Measurements from ENCODE around the gene FBXO45. TPM values are rescaled to one million over a fixed set of nuclear protein-coding genes. Genes with fewer than 3 reads are reported as not detected.
"Not testable (repeated sequence)": the region's sequence is repeated elsewhere in the genome, so short reads cannot be mapped to it uniquely, and the experiment has no call there.

FBXO45 gene
- total and polyA plus RNA-seq, 2 of the 13 experiments (the other 11 are each of a cell fraction or from before 2014, with no cell fraction given) = 7.0 to 12.1 TPM

- no peak for TF ChIP-seq DZIP1 (CRISPR knock-in tag; IDR thresholded peaks at IDR 0.05)
- no peak for TF ChIP-seq GTF2F1 (IDR thresholded peaks at IDR 0.05; ENCODE audit: low read length)
Observed at GRCh38 chr3:196617256-196617655, 48.8 kb downstream of the FBXO45 start (continued).

GRCh38 chr3:196619223-196619622, 50.8 kb downstream of the FBXO45 start:
- Histone ChIP-seq H3K4me1 (ENCODE audit: insufficient read depth, low read length) (peaks cover 25% of the 10 kb centered on the region), H3K27ac (ENCODE audit: extremely low read length, insufficient read depth, low read length) (no peak overlapping the region), H2AFZ (ENCODE audit: low read length) (no peak overlapping the region), H3K4me2 (ENCODE audit: low read depth, low read length) (peak overlapping the region; percentile 47; the same call in 1 of the 2 replicates), H3K79me2 (ENCODE audit: insufficient read depth, low read length) (no peaks in the 10 kb centered on the region), H3K27me3 (ENCODE audit: control insufficient read depth in 1 of 2, insufficient read depth in 2 of 2, low read length in 2 of 2) (peaks cover 0 to 4% of the 10 kb centered on the region in 2 experiments; a peak in 1 of 5 replicates), H3K9ac (ENCODE audit: insufficient read depth, low read depth, low read length) (no peak overlapping the region), H3K36me3 (replicated peaks in 1 of 2; ENCODE audit: control insufficient read depth in 1 of 2, insufficient read depth in 2 of 2, low read length in 2 of 2) (no peaks in the 10 kb centered on the region), H3K4me3 (replicated peaks in 1 of 3; ENCODE audit: insufficient read depth in 1 of 3, low read depth in 2 of 3, low read length in 3 of 3) (no peak overlapping the region), H3K9me3 (ENCODE audit: low read length) (no peaks in the 10 kb centered on the region), H4K20me1 (ENCODE audit: insufficient read depth, low read length) (no peaks in the 10 kb centered on the region)
- CTCF ChIA-PET (ENCODE audit: low intra/inter-chr PET ratio, low total read pairs) = no interaction called here
- in situ Hi-C loops (cut with HindIII; ENCODE audit: extremely low pct_ligation_motif_present, low pct_unique_long_range_greater_than_20kb) = no loop called here
- ATAC-seq (peak; percentile 44), DNase-seq (ENCODE audit: low spot score) (no peak), FAIRE-seq (no peak)
- intact Hi-C loops (cut with micrococcal nuclease; ENCODE audit: unreplicated experiment) = no loop called here
- POLR2A ChIA-PET = no interaction called here
- TF ChIP-seq MAFK (conservative IDR thresholded peaks at IDR 0.05 in 1 of 2, IDR thresholded peaks at IDR 0.05 in 1 of 2; ENCODE audit: low read length in 2 of 2) = no peak
- TF ChIP-seq ARNT2 (CRISPR knock-in tag; IDR thresholded peaks at IDR 0.05; ENCODE audit: low read depth) = no peak
- TF ChIP-seq ATRX (CRISPR knock-in tag; IDR thresholded peaks at IDR 0.05; ENCODE audit: borderline replicate concordance) = no peak
- no peak for TF ChIP-seq ZNF253 (CRISPR knock-in tag; IDR thresholded peaks at IDR 0.05; ENCODE audit: borderline replicate concordance)
- no peak for TF ChIP-seq ZNF335 (CRISPR knock-in tag; IDR thresholded peaks at IDR 0.05)
- TF ChIP-seq ZNF580 (CRISPR knock-in tag; IDR thresholded peaks at IDR 0.05; ENCODE audit: borderline replicate concordance, low read depth) = no peak
- no peak for TF ChIP-seq RAD21 (CRISPR knock-in tag; IDR thresholded peaks at IDR 0.05)
- no peak for TF ChIP-seq ZNF121 (CRISPR knock-in tag; IDR thresholded peaks at IDR 0.05)
- no peak for TF ChIP-seq HOXA9 (CRISPR knock-in tag; IDR thresholded peaks at IDR 0.05; ENCODE audit: borderline replicate concordance)
- no peak for TF ChIP-seq HIC2 (CRISPR knock-in tag; IDR thresholded peaks at IDR 0.05; ENCODE audit: low read depth)
- 3% methylated on average over 5 of the region's 5 CpGs for WGBS (ENCODE audit: low lambda C conversion rate)
- no TSS peak for BruUV-seq (replicated peaks)

- intact Hi-C loops (cut with micrococcal nuclease; ENCODE audit: unreplicated experiment); in situ Hi-C loops (cut with HindIII; ENCODE audit: extremely low pct_ligation_motif_present, low pct_unique_long_range_greater_than_20kb); H3K9ac ChIP-seq (ENCODE audit: insufficient read depth, low read depth, low read length); H4K20me1 ChIP-seq (ENCODE audit: insufficient read depth, low read length); H3K36me3 ChIP-seq (replicated peaks in 1 of 2; ENCODE audit: control insufficient read depth in 1 of 2, insufficient read depth in 2 of 2, low read length in 2 of 2); H2AFZ ChIP-seq (ENCODE audit: low read length); H3K4me3 ChIP-seq (replicated peaks in 1 of 3; ENCODE audit: insufficient read depth in 1 of 3, low read depth in 2 of 3, low read length in 3 of 3); H3K9me3 ChIP-seq (ENCODE audit: low read length); DNase-seq (ENCODE audit: low spot score); BruUV-seq (replicated peaks); H3K79me2 ChIP-seq (ENCODE audit: insufficient read depth, low read length); ATAC-seq; CTCF ChIA-PET (ENCODE audit: low intra/inter-chr PET ratio, low total read pairs); POLR2A ChIA-PET; H3K27me3 ChIP-seq (ENCODE audit: control insufficient read depth in 1 of 2, insufficient read depth in 2 of 2, low read length in 2 of 2); H3K27ac ChIP-seq (ENCODE audit: extremely low read length, insufficient read depth, low read length); FAIRE-seq: not testable (repeated sequence)
- Histone ChIP-seq H3K4me1 (ENCODE audit: insufficient read depth, low read length) (peaks cover 25% of the 10 kb centered on the region), H3K4me2 (ENCODE audit: low read depth, low read length) (peak overlapping the region; percentile 27; the same call in 1 of the 2 replicates)
- 0% methylated on average over 2 of the region's 5 CpGs for WGBS (ENCODE audit: low lambda C conversion rate)
Observed at GRCh38 chr3:196619627-196620026, 51.2 kb downstream of the FBXO45 start.
